Endothelial cell of umbilical vein (primary cell): ENCODE results near the gene ZSCAN16.

ENCODE experiments used
- CTCF ChIP-seq, 2 donors: IDR thresholded peaks; 1 replicate in 1 of 2; 2 replicates in 1 of 2; pipeline ENCODE4 v1.5.1; 2011; ENCODE audit warnings: low read length in 2 of 2, mild to moderate bottlenecking in 2 of 2, moderate library complexity in 2 of 2, control low read depth in 1 of 2, inconsistent platforms in 1 of 2, low read depth in 1 of 2; ENCODE audit not compliant: insufficient read depth in 1 of 2; ENCODE audit errors: extremely low read depth in 1 of 2
- EZH2 ChIP-seq: IDR thresholded peaks from 2 replicates; pipeline ENCODE4 v1.6.1; 2012; ENCODE audit warnings: borderline replicate concordance, low read depth, mild to moderate bottlenecking, moderate library complexity, low read length, inconsistent platforms; ENCODE audit not compliant: severe bottlenecking
- FOS ChIP-seq: IDR thresholded peaks from 2 replicates; pipeline ENCODE4 v1.6.1; 2011; ENCODE audit warnings: mild to moderate bottlenecking, low read length, moderate library complexity, borderline replicate concordance; ENCODE audit not compliant: insufficient read depth
- POLR2A ChIP-seq: IDR thresholded peaks from 2 replicates; pipeline ENCODE4 v1.6.1; 2012; ENCODE audit warnings: low read depth, mild to moderate bottlenecking, control low read depth, low read length

GRCh38 chr6:28121876-28122275, 2.5 kb upstream of the ZSCAN16 start:
- TF ChIP-seq CTCF (IDR thresholded peaks at IDR 0.05; ENCODE audit: extremely low read depth in 1 of 2, insufficient read depth in 1 of 2, low read depth in 1 of 2, low read length in 2 of 2) (no peak), POLR2A (no peak), EZH2 (no peak), FOS (no peak)
